CD4-positive, alpha-beta T cell treated with Interleukin-17A for 1 hour (primary cell): ENCODE results near the gene PDCD2L.

Experiments
- DNase-seq: peaks from one replicate; pipeline ENCODE4 v3.0.0-alpha.2; 2020

Gene PDCD2L

GRCh38 chr19:34474233-34474989 is 70.2 kb downstream of the PDCD2L start:
- DNase-seq = no peak

GRCh38 chr19:34475026-34475974 is 71.1 kb downstream of the PDCD2L start:
- no peak for DNase-seq
